ENCODE measurements around the gene TAF1.
"Not testable (repeated sequence)": the region's sequence is repeated elsewhere in the genome, so short reads cannot be mapped to it uniquely, and the experiment has no call there.

Gene TAF1

GRCh38 chrX:71509289-71509688, 143.1 kb downstream of the TAF1 start:
- no peak for DNase-seq (ENCODE audit: low read depth in 2 of 2)

- DNase-seq (ENCODE audit: low read depth in 2 of 2), result no peak
Observed at GRCh38 chrX:71510161-71510560, 144.0 kb downstream of the TAF1 start.

- DNase-seq (ENCODE audit: low read depth in 2 of 2), result not testable (repeated sequence)
Observed at GRCh38 chrX:71513731-71514130, 147.6 kb downstream of the TAF1 start.

- DNase-seq (ENCODE audit: low read depth in 2 of 2), result no peak
Observed at GRCh38 chrX:71514367-71515037, 148.3 kb downstream of the TAF1 start.

DNA sequence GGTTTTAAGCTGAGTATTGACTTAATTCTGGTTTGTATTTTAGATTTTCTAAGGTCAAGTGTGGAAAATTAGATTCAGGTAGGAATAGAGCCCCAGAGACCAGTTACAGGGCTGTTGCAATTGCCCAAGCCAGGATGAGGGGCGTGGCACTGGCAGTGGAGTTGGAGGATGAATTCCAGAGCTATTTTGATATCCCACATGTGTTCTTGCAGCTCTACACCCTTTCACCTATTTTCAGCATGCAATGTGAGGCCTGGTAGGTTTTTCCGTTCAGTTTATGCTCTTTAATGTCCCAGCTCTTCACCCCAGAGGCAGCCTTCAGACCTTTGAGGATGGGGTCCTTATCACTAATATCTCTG, 148.9 kb downstream of the TAF1 start:
- no peak for DNase-seq (ENCODE audit: low read depth in 2 of 2)

Data from activated CD8-positive, alpha-beta memory T cell treated with anti-CD3 and anti-CD28 coated beads for 4 hours (primary cell).